ENCODE results near the gene TBC1D2. TPM values are rescaled to one million over a fixed set of nuclear protein-coding genes. Genes with fewer than 3 reads are reported as not detected.

The TBC1D2 gene
- total and polyA plus RNA-seq, 2 of the 13 experiments (the other 11 are each of a cell fraction or from before 2014, with no cell fraction given): 2.0 to 2.8 TPM

- TF ChIP-seq ZNF383 (CRISPR knock-in tag; IDR thresholded peaks at IDR 0.05; ENCODE audit: borderline replicate concordance) (no peak), ZNF263 (CRISPR knock-in tag; IDR thresholded peaks at IDR 0.05) (peak; percentile 49), HNF1B (CRISPR knock-in tag; IDR thresholded peaks at IDR 0.05) (no peak), CENPX (CRISPR knock-in tag; IDR thresholded peaks at IDR 0.05) (no peak), MATR3 (CRISPR knock-in tag; IDR thresholded peaks at IDR 0.05) (no peak), ZNF567 (CRISPR knock-in tag; IDR thresholded peaks at IDR 0.05; ENCODE audit: borderline replicate concordance) (no peak), SNAPC5 (CRISPR knock-in tag; IDR thresholded peaks at IDR 0.05; ENCODE audit: borderline replicate concordance) (no peak), ZNF142 (CRISPR knock-in tag; IDR thresholded peaks at IDR 0.05) (no peak), BATF2 (CRISPR knock-in tag; IDR thresholded peaks at IDR 0.05) (no peak), THYN1 (CRISPR knock-in tag; IDR thresholded peaks at IDR 0.05; ENCODE audit: borderline replicate concordance, low read depth) (no peak), BRCA1 (CRISPR knock-in tag; IDR thresholded peaks at IDR 0.05) (no peak), TARDBP (CRISPR knock-in tag; IDR thresholded peaks at IDR 0.05) (peak; percentile 72), CERS6 (CRISPR knock-in tag; IDR thresholded peaks at IDR 0.05) (no peak), CEBPG (CRISPR knock-in tag; IDR thresholded peaks at IDR 0.05) (peak; percentile 63), ZC3H4 (CRISPR knock-in tag; IDR thresholded peaks at IDR 0.05; ENCODE audit: borderline replicate concordance) (no peak), ZNF784 (CRISPR knock-in tag; IDR thresholded peaks at IDR 0.05; ENCODE audit: borderline replicate concordance) (no peak), MTA3 (CRISPR knock-in tag; IDR thresholded peaks at IDR 0.05) (no peak), TBL1XR1 (IDR thresholded peaks at IDR 0.05; ENCODE audit: borderline replicate concordance, low read length, partially characterized antibody) (no peak), PHF5A (CRISPR knock-in tag; IDR thresholded peaks at IDR 0.05; ENCODE audit: low read depth, unreplicated experiment) (no peak)
Measured at GRCh38 chr9:98158071-98158831, 97.2 kb downstream of the TBC1D2 start (continued).

All from HepG2 (cell line).